HG02885 (cell line): ENCODE measurements around the gene PARP9.
"Not testable (repeated sequence)": the region's sequence is repeated elsewhere in the genome, so short reads cannot be mapped to it uniquely, and the experiment has no call there.

Experiments used
- ATAC-seq: cut with Tn5 transposase; IDR thresholded peaks from one replicate; pipeline ENCODE4 v1.9.1; 2021; ENCODE audit warnings: mild to moderate bottlenecking; ENCODE audit not compliant: unreplicated experiment, poor library complexity

PARP9 gene

DNA sequence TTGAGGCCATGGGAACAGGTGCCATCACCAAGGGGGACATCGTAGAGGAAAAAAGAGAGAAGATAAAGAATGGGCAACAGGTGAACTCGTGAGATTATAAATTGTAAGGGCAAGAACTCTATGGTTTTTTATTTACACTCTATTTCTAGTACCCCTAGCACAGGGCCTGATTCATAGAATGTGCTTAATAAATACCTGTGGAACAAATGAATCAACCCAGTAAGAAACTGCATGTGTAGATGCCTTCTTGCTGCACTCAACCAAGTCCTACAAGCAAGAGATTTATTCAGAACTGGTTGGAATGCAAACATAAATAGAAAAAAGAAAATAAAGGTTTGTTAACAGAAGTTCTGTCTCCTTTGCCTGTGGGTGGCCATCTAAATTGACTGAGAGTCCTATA lies 30.6 kb downstream of the PARP9 start:
- ATAC-seq: no peak

DNA sequence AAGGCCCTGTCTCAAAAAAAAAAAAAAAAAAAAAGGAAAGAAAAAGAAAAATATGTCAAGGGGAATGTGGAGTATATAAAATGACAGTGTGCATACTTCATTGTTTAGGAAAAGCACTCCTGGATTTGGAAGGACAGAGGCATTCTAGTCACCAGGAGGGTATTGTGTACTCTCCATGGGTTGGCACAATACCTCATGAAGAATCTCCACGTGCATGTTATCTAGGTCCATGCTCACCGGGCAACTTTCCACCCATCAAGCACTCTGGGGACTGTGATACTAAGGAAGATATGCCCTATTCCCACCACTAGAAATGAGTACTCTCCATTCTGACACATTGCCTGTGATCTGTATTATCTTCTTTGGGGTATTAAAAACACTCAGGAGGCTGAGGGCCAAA lies 33.9 kb downstream of the PARP9 start:
- no peak for ATAC-seq

DNA sequence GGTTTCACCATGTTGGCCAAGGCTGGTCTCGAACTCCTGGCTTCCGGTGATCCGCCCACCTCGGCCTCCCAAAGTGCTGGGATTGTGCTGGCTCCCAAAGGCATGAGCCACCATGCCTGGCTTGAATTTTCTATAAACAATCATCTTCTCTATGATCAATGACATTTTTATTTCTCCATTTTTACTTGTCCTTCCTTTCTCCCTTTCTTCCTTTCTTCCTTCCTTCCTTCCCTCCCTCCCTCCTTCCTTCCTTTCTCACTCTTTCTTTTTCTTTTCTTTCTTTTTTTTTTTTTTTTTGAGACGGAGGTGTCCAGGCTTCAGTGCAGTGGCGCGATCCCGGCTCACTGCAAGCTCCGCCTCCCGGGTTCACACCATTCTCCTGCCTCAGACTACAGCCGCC lies 40.8 kb downstream of the PARP9 start:
- ATAC-seq: no peak

DNA sequence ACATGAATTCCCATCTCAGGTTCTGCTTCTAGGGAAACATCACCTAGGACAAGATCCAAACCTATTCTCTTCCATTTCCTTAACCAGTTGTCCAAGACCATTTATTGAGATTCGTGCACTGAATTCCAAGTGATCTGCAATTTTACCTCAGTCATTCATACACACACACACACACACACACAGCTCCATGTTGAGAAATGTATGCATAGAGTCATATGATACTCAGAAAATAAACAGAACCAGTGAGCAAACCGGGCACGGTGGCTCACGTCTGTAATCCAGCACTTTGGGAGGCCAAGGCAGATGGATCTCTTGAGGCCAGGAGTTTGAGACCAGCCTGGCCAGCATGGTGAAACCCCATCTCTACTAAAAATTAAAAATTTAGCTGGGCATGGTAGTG lies 43.2 kb downstream of the PARP9 start:
- ATAC-seq: no peak

DNA sequence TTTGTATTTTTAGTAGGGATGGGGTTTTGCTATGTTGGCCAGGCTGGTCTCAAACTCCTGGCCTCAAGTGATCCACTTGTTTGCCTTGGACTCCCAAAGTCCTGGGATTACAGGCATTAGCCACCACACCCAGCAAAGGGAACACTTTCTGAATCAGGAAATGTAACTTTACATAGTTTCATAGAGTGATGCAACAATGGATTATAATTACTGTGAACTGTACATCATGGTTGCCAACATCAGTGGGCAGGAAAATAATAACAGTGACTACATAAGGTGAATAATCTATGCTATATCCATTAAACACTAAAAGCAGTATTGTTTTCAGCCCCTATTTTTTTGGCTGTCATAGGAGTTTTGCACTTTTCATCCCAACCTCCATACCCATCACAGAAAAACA lies 44.4 kb downstream of the PARP9 start:
- no peak for ATAC-seq

DNA sequence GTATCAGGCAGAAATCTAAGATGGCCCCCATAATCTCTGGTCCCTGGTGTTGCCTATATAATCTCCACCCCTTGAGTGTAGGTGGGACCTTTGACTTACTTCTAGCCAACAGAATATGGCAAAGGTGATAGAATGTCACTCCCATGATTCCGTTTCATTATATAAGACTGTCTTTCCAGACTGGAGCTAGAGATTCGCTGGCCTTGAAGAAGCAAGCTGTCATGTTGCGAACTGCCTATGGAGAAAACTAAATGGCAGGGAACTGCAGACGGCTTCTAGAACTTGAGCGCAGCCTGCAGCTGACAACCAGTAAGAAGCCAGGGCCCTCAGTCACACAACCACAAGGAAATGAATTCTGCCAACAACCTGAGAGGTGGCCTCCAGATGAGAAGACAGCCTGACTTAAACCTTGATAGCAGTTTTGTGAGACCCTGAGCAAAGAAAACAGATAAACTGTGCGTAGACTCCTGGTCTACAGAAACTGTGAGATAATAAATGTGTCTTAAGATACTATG lies 47.2 kb downstream of the PARP9 start:
- no peak for ATAC-seq

DNA sequence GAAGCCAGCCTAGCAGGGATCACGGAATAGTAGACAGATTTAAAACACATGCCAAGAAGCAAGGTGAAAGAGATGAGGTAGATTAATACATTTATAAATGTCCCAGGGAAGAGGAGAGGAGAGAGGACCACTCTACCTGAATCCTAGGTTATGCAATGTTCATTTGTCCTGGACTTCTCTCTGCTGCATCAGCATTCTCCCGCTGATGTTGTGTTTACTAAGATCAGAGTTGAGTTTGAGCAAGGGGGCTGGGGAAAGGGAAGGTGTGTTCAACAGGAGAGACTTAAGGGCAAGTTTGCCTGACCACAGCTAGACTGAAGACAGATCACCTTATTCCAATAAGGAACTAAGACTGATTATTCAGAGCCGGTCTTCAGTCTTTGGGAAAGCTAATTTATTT lies 48.2 kb downstream of the PARP9 start:
- ATAC-seq: no peak

DNA sequence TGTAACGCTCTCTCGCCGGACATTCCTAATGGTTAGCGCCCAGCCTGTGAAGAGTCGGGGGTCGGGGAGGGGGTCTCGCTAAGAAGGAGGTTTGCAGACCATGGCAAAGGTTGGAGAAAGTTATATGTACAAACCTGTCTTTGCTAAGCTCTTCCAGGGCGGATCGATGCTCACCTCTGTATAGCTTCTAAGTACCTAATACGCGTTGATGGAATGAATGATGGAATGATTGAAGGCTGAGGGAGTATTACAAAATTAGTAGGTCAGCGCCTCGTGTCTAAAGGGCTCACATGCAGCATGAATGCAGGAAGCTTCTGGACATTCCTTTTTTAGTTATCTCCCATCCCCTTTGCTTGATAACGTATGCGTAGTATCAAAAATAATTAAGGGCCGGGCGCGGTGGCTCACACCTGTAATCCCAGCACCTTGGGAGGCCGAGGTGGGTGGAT lies 49.1 kb downstream of the PARP9 start:
- no peak for ATAC-seq

DNA sequence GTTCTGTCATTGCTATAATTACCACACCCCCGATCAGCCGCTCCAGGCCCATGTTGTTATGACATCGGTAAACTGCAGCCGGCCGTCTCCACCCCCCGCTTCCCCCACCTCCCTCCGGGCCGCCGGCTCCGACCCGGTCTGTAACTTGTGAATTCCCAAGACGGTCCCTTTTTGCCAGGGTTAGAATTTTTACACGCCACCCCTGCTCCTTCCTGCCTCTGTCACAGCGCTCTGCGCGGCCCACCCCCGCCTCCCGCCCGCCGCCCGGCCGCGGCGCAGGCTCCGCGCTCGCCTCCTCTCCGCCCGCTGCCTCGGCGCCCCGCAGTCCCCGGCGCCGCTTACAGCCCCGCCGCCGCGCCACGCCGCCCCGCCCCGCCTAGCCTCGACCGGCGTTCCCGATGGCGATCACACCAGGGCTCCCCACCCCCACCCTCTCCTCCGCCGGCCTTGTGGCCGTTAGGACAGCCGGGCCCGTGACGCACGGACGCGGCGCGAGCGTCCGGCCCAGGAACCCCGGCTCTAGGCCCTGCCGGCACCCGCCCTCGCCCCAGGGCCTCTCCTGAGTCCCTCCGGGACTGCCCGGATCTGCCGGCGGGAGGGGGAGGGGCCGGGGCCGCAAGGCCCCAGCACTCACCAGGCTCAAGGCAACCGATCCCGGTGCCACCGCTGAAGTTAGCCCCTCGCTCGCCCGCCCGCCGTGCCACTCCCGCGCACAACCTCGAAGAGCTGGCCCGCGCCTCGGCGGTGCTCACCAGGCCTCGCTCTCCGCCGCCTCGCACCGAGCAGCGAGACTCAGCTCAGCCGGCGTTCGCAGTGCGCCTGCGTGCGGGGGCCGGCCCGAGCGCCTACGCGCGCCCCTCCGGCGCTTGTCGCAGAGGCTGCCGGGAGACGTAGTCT lies 49.7 kb downstream of the PARP9 start, which contains the start of gene KPNA1:
Gene KPNA1 (minus strand): TSS at position 817 of the 897 bp plus-strand sequence. CDS start 18,374 bp downstream, outside the sequence.
- ATAC-seq: peak; percentile 86

DNA sequence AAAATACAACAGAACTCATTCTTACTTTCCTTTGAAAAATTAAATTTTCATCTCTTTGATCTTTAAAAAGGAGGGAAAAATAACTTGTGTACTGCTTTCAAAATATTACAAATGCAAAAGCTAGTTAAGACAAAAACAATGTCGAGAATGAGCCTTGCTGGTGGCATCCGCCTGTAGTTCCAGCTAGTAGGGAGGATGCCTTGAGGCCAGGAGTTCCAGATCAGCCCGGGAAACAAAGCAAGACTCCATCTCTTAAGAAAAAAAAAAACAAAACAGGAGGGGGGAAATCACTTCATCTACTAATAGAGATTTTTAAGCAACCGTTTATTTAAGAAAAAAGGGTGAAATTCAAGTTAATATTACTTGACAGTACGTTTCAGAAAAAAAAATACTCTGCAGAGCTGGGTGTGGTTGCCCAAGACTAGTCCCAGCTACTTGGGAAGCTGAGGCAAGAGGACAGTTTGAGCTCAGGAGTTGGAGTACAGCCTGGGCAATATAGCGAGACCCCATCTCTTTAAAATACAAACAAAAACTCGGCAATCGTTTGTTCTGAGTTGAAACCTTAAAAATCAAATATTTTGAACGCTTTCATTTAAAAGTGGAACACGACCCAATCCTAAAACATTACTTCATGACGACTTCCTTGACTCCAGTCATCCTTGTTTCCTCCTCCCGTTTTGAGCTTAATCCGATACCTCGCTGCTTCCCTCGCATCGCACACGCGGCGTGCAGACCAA lies 50.5 kb downstream of the PARP9 start:
- no peak for ATAC-seq

DNA sequence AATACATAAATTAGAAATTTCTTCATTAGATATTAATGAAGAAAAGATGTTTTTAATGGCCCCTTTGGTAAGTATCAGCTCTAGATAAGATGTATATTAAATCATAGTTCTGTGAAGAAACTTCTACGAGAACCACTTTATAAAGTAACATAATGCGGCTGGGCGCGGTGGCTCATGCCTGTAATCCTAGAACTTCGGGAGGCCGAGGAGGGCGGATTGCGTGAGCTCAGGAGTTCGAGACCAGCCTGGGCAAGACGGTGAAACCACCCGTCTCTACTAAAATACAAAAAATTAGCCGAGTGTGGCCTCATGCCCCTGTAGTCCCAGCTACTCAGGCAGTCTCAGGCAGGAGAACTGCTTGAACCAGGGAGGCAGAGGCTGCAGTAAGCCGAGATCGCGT lies 51.8 kb downstream of the PARP9 start:
- ATAC-seq: no peak

DNA sequence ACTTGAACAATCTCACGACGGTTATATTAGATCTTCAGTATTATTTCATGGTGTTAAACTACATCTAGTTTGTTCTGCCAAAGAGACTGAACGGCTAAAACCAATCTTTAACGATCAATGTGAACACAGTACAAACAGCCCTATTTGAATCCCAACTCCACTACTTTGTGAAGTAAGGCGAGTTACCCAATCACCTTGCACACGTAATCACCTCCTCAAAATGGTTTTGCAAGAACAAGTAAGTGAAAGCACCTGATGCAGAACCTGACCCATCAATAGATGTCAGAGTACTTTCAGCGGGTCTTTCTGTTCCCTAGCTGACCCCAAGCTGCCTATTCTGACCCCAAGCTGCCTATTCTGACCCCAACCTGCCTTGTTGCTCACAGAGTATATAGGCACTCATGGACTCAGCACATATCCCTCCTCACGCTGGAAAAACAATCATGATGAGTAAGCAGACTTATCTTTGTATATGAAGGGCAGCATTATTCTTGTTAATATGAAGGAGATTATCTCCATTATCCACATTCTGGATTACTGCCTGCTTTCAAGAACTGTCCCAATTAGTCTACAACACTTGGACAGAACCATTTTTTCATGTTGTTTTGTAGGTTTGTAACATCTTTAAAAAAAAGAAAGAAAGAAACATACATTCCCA lies 53.1 kb downstream of the PARP9 start:
- ATAC-seq: no peak

DNA sequence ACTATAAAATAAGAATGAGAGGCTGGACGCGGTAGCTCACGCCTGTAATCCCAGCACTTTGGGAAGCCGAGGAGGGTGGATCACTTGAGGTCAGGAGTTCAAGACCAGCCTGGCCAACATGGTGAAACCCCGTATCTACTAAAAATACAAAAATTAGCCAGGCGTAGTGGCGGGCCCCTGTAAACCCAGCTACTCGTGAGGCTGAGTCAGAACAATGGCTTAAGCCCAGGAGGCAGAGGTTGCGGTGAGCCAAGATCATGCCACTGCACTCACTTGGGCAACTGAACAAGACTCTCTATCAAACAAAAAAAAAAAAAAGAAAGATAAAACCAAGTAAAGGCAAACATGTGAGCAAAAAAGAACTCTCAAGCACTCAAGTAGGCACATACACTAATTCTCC lies 55.2 kb downstream of the PARP9 start:
- ATAC-seq: peak; percentile 52

DNA sequence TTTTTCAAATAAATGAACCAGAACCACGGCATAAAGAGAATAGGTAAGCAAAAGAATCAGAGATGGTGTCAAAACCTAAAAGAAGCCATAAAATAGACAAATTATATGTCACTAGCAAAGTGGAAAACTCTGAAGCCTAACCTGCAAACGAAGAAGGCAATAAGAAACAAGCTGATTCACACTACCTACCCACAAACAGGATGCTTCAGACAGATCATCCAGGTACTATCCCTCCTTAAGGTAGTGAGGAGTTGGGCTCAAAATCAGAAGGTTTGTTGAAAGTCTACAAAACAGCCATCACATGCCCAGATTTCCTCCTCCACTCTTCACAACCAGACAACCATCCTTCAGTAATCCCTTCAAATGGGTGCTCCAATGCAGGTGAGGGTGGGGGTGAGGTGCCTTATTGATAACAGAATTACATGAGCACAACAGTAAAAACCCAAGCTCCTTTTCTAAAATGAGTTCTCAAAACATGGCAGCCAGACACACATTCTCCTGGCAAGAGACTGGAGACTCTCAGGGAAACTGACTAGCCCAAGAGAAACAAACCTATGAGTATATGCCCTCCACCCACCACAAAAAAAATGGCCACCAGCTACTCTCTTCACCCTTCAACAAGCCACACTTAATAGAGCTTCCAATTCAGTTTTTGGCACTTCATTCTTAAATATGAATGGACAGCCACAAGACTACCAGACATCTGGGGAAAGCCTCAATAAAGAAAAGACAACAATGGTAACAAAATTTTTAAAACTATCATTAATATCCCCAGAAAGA lies 55.8 kb downstream of the PARP9 start:
- ATAC-seq: no peak

DNA sequence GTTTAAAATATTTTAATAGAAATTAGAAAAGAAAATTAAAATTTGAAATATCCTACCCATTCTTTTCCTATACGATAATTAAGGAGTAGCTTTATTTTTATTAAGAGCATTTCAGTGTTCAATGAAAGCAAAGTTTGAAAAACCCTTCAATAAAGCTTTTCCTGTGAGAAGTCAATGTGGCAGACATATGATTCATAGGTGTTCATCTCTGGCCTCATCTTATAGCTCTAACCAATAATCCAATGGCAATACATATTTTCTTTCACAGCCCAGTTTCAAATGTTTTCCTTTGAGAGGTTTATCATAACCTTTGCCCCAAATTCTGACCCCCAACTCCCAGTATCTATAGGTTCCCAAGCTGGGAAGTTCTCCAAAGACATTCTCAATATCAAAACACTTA lies 57.6 kb downstream of the PARP9 start:
- ATAC-seq: no peak

DNA sequence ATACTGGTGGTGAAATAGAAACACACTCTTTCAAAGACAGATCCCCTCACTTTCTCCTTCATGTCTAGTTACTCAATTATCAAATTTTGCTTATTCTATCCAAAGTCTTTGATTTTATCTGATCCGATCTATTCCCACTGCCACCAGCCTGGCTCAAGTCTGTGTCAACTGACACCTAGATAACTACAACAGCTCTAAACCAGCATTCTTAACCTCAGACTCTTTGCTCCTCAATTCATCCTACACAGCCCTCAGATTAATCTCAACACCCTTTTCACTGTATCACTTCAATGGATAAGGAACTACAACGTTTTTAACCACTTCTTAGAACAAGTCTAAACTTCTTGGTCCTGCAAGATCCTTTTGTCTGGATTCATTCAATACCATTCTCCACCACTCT lies 58.4 kb downstream of the PARP9 start:
- no peak for ATAC-seq

DNA sequence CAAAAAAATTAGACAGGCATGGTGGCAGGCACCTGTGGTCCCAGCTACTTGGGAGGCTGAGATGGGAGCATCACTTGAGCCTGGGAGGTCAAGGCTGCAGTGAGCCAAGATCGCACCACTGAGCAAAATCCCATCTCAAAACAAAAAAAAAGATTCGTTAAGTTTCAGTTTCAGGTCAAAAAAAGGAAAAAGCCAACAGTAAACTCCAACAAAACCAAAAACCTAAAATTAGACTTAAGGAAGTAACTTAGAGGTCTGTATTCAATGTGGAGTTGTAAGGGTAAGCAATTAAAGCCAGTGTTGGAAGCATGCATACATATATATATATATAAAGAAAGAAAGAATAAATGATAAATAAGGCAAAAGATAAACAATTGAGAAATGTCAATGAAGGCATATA lies 61.2 kb downstream of the PARP9 start:
- ATAC-seq: no peak

DNA sequence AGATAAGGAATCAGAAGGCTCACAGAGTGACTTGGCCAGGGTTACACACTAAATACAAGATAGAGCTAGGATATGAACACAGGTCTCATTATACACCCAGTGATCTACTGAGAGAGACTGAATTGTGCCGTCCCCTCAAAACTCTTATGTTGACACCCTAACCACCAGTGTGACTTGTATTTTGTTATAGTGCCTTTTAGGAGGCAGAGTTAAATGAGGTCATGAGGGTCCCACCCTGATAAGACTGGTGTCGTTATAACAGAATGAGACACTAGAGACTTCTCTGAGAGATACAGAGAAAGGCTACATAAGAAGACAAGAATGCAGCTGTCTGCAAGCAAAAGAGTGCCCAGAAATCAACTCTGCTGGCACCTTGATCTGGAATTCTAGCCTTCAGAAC lies 62.0 kb downstream of the PARP9 start:
- no peak for ATAC-seq

DNA sequence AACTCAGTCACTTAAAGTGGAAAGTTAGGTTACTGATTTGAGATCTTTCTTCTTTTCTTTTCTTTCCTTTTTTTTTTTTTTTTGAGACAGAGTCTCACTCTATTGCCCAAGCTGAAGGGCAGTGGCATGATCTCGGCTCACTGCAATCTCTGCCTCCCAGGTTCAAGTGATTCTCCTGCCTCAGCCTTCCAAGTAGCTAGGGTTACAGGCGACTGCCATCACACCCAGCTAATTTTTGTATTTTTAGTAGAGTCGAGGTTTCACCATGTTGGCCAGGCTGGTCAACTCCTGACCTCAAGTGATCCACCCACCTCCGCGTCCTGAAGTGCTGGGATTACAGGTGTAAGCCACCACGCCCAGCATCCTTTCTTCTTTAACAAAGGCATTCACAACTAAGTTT lies 63.1 kb downstream of the PARP9 start:
- ATAC-seq: not testable (repeated sequence)

DNA sequence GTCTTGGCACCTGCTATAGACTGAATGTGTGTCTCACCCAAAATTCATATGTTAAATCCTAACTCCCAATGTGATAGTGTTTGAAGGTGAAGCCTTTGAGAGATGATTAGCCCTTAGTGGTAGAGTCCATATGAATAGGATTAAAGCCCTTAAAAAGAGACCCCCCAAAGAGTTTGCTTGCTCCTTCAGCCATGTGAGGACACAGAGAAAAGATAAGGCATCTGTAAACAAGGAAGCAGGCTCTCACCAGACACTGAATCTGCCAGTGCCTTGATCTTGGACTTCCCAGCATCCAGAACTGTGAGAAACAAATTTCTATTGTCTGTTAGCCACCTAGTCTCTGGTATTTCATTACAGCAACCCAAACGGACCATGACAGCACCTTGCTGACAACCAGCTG lies 65.9 kb downstream of the PARP9 start:
- no peak for ATAC-seq
